Measurements from ENCODE around the gene ANGPTL2.

ANGPTL2 gene

DNA sequence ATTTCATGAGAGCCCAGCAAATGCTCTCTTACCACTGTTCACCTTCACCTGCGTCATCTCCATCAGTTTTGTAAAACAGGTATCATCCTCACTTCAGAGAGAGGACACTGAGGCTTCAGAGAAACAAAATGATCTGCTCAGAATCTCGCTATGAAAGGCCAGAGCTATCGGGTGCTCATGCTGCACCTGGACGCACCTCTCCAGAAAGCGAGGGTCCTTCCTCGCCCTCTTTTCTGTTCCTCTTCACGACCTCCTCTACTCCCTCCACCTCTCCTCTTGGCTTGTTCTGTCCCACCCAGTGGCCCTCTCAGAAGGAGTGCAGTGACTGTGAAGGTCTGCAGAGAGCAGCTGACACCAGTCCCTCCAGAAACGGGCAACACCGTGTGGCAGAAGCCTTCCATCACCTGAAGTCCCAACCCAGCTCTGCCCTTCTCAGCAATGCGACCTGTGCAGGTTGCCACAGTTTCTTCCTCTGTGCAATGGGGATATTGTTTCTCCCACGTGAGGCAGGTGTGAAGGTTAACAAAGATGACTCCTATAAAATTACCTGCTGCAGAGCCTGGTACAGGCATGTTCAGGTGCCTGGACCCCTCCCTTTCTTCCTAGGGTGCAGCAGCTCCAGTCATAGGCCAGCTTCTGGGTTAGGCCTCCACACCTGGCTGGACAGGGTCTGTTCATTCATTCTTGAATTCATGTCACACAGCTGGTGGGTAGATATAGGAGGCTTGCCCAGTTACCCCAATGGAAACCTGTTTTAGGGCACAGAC is 45.3 kb upstream of the ANGPTL2 start:
- TF ChIP-seq, protein P1, sequence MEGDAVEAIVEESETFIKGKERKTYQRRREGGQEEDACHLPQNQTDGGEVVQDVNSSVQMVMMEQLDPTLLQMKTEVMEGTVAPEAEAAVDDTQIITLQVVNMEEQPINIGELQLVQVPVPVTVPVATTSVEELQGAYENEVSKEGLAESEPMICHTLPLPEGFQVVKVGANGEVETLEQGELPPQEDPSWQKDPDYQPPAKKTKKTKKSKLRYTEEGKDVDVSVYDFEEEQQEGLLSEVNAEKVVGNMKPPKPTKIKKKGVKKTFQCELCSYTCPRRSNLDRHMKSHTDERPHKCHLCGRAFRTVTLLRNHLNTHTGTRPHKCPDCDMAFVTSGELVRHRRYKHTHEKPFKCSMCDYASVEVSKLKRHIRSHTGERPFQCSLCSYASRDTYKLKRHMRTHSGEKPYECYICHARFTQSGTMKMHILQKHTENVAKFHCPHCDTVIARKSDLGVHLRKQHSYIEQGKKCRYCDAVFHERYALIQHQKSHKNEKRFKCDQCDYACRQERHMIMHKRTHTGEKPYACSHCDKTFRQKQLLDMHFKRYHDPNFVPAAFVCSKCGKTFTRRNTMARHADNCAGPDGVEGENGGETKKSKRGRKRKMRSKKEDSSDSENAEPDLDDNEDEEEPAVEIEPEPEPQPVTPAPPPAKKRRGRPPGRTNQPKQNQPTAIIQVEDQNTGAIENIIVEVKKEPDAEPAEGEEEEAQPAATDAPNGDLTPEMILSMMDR (conservative IDR thresholded peaks at IDR 0.05; ENCODE audit: low read depth) = no peak
- ChIA-PET CTCF (no interaction called here), POLR2A (ENCODE audit: low non-redundant PET) (no interaction called here)
- H3K27ac ChIP-seq = peak overlapping the region; percentile 79
- DNase-seq (ENCODE audit: low spot score) = no peak

DNA sequence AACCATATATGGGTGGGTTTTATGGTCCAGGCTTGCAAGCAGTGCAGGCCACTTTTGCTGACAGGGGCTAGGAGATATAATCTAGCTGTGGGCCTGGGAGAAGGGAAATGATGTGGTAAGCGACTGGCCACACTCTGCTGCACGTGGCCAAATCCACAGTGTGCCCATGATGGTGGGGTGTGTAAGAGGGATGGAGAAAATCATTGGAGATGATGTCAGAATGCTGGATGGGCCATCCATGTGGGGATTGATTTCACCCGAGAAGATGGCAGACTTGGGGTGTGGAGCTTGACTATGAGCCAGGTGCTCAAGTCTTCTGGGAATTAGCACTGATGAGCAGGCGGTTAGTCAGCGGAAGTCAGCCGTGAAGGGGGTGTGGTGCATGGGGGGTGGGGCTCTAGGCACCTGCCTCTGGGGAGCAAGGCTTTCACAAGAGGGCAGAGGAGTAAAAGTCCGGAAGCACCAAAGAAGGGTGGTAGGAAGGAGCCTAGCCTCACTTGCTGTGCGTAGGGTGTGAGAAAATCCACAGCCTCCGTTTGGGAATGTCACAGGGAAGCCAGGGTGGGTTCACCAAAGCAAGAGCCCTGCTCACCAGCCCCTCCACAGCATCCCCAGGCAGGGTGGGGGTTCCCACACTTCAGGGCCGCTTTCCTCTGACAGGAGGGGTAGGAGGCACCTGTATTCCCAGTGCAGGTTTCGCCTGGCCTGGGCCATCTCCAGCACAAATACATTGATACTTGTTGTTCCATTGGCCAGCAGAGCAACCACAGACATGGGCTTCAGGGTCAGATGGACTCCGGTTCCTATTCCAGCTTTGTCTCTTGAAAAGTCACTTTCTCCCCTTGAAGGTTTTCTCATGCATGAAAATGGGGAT is 44.5 kb upstream of the ANGPTL2 start:
- CTCF ChIA-PET = interaction anchor here (0.6 to 1.2 kb wide), 3 partner anchors 32 to 360 kb away, joined by 3 to 10 read pairs (median 5); no protein-coding TSS in a partner anchor
- peak overlapping the region; percentile 79 for H3K27ac ChIP-seq
- POLR2A ChIA-PET (ENCODE audit: low non-redundant PET) = interaction anchor here (0.7 kb wide), 1 partner anchor 16 kb away, joined by 7 read pairs; no protein-coding TSS in a partner anchor
- peak; percentile 98 for DNase-seq (ENCODE audit: low spot score)
- TF ChIP-seq, protein P1 (conservative IDR thresholded peaks at IDR 0.05; ENCODE audit: low read depth) = no peak

DNA sequence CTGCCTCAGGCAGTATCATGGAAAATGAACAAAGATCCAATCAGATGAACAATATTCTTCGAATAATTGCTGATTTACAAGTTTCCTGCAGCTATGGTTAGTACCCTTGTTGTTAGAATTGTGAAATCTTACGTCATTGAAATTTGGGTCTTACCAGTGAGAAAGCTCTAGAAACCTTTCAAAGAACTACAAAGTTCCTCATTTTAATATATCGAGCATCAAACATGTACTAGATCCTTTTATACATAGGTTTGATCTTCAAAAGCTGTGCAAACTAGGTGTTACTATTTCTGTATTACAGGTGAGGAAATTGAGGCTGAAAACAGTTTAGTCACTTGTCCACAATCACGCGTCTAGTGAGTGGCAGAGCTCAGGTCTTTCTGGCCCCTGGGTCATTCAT is 43.7 kb upstream of the ANGPTL2 start:
- ChIA-PET CTCF (interaction anchor here (0.6 to 1.2 kb wide), 3 partner anchors 33 to 359 kb away, joined by 3 to 10 read pairs (median 5); no protein-coding TSS in a partner anchor), POLR2A (ENCODE audit: low non-redundant PET) (interaction anchor here (0.7 kb wide), 1 partner anchor 17 kb away, joined by 7 read pairs; no protein-coding TSS in a partner anchor)
- no peak for DNase-seq (ENCODE audit: low spot score)
- TF ChIP-seq, protein P1 (conservative IDR thresholded peaks at IDR 0.05; ENCODE audit: low read depth) = no peak
- H3K27ac ChIP-seq = peak overlapping the region; percentile 79

DNA sequence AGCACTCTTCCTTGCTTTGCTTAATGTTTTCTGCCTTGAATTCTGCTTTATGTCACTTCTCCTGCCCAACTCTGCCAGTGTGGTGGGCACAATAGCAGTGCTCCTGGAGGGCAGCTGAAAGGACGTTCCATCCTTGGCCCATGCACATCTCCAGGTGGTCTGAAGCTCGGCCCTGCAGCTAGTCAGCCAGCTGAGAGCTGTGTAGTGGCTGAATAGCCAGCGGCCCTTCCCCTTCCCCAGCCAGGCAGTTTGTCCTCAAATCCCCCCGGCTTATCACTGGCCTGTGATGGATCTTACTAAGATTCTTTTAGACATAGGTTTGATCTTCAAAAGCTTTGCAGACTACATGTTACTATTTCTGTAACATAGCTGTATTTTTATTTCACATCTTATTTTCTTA is 42.7 kb upstream of the ANGPTL2 start:
- CTCF ChIA-PET = interaction anchor here (1.1 kb wide), 1 partner anchor 224 kb away, joined by 4 read pairs; no protein-coding TSS in a partner anchor
- TF ChIP-seq, protein P1 (conservative IDR thresholded peaks at IDR 0.05; ENCODE audit: low read depth) = no peak

DNA sequence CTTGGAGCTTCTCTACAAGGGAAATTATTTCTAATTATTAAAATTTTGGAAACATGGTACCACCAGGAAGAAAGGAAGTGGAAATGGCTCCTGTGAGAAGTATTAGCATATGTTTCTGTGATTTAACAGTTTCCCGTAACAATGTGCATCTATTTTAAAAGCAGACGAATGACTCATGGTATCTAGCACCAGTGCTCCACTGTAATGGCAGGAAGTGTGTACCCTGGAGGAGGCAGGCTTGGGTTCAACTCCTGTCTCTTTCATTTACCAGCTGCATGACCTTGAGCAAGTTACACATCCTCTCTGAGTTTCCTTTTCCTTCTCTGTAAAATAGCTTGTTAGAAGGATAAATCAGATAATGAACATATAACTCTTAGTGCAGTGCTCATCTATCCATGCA is 41.0 kb upstream of the ANGPTL2 start:
- TF ChIP-seq, protein P1 (conservative IDR thresholded peaks at IDR 0.05; ENCODE audit: low read depth) = no peak
- H3K27ac ChIP-seq = no peak overlapping the region
- peak; percentile 36 for DNase-seq (ENCODE audit: low spot score)
- CTCF ChIA-PET = interaction anchor here (0.6 to 1.0 kb wide), 2 partner anchors 21 to 28 kb away, joined by 3 read pairs; no protein-coding TSS in a partner anchor
- POLR2A ChIA-PET (ENCODE audit: low non-redundant PET) = no interaction called here

More for the DNA sequence above, 42.7 kb upstream of the ANGPTL2 start:
- no peak overlapping the region for H3K27ac ChIP-seq
- POLR2A ChIA-PET (ENCODE audit: low non-redundant PET) = no interaction called here
- no peak for DNase-seq (ENCODE audit: low spot score)

DNA sequence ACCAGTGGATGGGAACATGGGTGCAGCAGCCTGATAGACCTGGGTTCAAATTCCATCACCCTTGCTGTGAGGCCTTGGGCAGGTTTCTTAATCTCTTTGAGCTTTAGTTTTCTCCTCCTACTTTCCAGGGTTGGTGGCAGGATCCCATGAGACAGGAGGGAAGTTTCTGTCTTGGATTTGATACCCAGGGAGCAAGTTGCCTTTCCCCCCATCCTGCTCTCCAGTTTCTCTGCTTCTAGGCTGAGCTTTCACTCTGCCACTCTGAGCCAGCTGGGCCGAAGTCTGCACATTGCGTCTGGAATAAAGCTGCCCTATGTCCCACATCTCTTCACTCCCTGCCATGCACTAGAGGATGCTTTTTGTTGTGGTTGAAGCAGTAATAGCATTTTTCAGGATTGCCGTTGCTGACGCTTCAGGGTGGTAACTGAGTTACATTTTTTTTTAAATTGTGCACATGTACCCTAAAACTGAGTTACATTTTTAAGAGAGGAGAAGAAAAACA is 40.5 kb upstream of the ANGPTL2 start:
- POLR2A ChIA-PET (ENCODE audit: low non-redundant PET) = no interaction called here
- TF ChIP-seq, protein P1 (conservative IDR thresholded peaks at IDR 0.05; ENCODE audit: low read depth) = no peak
- no peak for DNase-seq (ENCODE audit: low spot score)
- H3K27ac ChIP-seq = peak overlapping the region; percentile 28; the same call in 1 of the 2 replicates
- CTCF ChIA-PET = interaction anchor here (0.6 to 1.0 kb wide), 2 partner anchors 20 to 28 kb away, joined by 3 read pairs; no protein-coding TSS in a partner anchor

Measured in RWPE1 (cell line).